Measurements from ENCODE around the gene ATP12A.
"Not testable (repeated sequence)": the region's sequence is repeated elsewhere in the genome, so short reads cannot be mapped to it uniquely, and the experiment has no call there.

Gene ATP12A

GRCh38 chr13:24692561-24692960, 12.4 kb downstream of the ATP12A start:
- no peak for DNase-seq

DNA sequence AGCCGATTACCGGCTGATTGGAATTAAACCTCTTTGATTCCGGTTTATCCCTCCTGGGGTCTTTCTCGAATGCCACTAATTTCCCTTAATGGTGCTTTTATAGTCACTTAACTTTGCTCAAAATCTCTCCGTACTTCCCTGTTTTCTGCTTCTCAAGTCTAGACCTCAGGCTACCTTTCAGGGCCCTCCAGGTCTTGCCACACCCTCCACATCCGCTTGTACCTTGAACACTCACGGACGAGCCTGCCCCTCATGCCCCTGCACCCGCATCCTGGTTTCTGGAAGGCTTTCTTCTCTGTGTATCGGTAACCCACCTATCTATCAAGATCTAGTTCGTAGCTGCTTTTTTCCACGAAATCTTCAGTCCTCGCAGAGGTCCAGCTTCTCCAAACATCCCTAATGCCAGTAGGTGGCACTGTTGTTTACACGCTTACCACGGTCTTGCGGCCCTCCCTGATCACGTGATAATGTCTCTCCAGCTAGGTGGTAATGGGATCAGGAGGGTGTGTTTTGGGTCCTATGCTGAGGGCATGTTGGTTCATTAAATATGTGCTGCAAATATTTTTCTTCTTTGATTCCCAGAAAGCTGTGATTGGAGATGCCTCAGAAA, 13.8 kb downstream of the ATP12A start:
- DNase-seq, result peak; percentile 19

GRCh38 chr13:24694907-24695306, 14.7 kb downstream of the ATP12A start:
- DNase-seq, result no peak

GRCh38 chr13:24698686-24699085, 18.5 kb downstream of the ATP12A start:
- DNase-seq, result no peak

DNA sequence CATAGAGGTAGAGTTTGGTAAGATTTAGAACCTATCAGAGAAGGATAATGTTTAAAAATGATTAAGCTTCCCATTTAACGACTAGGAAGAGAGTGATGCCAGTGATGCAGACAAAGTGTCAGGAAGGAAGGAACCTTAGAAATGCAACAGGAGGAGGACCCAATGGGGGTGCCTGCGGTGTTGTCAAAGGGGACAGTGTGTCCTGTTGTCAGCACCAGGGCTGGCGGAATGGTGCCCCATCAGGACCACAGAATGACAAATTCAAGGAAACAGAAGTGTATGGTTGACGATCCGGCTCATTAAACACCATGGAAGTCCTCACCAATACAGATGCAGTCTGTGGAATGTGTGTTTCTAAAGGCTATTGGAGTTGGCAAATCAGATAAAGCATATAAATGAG, 19.3 kb downstream of the ATP12A start:
- DNase-seq, result no peak

DNA sequence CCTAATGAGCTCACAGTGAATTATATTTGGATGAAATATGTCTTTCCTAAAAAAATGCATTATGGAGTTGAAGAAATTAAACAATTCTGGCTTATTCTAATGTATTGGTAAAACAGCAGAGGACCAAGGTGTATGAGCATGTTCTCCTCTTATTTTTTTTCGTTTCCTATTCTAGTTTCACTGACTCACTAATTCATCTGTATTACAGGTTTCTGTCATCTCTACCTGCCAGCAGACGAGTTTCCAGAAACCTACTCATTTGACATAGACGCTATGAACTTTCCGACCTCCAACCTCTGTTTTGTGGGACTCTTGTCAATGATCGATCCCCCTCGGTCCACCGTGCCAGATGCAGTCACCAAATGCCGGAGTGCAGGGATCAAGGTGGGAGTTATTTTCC, 20.3 kb downstream of the ATP12A start:
- no peak for DNase-seq

- no peak for DNase-seq
These were observed 26.8 kb downstream of the ATP12A start for GRCh38 chr13:24706886-24707585.

- DNase-seq, result peak; percentile 48
These were observed 29.1 kb downstream of the ATP12A start for GRCh38 chr13:24709186-24709913.

DNA sequence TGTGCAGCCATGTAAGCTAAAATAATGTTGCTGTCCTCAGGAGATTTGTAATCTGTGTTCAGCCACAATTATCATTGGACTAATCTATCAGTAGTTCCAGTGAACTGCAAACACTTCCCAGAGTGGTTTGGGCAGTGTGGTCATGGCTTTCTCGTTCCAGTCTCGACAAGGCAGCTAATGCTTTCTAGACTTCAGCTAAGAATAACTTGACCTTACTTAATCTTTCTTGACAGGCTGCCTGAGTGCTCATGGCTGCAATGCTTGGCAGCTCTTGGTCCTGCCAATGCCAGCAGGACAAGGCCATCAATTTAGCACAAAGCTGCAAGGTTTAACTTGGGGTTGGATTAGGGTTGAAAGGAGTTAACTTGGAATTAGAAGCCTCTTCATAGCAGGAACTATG, 32.8 kb downstream of the ATP12A start:
- DNase-seq, result no peak

- DNase-seq, result no peak
These were observed 35.8 kb downstream of the ATP12A start for GRCh38 chr13:24716011-24716410.

DNA sequence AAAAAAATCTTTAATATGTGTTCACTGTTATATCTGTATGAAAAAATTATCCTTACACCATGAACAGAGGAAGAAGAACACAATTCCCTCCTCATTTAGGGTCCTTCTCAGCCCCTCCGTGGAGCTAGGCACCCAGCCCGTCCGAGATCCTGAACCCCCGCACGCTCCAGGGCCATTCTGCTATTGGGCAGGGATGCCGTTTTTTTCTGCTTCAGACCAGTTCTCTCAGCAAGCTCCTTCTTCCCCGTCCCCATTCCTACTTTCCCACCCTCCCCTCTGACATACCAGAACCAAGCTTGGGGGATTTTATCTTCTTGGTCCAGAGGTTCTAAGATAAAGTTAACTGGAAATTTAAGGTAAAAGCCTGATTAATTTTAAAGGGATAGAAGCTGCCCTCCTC, 36.2 kb downstream of the ATP12A start:
- no peak for DNase-seq

- no peak for DNase-seq
These were observed 37.0 kb downstream of the ATP12A start for GRCh38 chr13:24717217-24717616.

DNA sequence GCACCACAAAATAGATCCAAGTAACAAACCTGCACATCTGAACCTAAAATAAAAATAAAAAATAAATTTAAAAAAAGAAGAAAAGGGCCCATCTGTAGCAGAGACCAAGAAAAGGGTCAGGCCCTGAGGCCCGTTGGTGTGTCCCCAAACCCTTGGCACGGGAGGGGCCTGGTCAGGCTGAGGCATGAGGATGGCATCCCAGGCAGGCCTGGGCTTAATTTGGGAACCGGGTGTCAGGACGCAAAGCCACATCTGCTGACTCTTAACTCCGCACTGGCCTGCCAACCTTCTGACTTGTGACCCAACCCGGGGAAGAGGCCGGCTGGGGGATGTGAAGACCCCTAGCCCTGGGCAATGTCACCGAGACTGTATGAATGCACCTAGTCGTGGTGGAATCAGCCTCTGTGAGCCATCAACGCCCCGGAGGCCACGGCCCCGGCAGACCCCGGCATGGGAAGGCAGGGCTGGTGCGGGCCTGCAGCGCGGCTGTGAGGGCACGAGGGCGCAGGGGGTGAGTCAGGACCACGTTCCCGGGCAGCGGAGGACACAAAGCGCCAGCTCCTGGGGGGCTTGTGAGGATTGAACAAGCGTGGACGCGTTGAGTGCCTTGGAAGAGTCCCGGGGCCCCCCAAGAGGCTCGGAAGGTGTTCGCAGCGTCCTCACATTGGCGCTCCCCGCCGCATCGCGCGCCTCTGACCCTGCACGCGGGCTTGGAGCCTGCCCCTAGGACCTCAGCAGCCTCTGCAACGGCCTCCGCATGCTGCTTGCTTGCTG, 38.2 kb downstream of the ATP12A start:
- DNase-seq, result no peak

DNA sequence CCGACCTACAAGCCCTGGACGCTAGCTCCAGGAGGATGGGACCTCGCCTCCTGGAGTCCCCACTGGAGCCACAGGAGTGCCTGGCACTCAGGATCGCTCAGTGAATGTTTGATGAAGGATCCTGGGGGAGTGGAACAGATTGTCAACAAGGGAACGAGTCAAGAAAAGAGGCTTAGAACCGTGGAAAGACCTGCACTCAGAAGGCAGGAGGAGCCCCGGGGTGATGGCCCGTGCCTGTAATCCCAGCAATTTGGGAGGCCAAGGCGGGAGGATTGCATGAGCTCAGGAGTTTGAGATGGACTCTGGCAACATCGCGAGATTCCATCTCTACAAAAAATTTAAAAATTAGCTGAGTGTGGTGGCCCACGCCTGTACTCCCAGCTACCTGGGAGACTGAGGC, 38.9 kb downstream of the ATP12A start:
- DNase-seq, result no peak

- no peak for DNase-seq
These were observed 43.0 kb downstream of the ATP12A start for GRCh38 chr13:24723206-24723605.

GRCh38 chr13:24724714-24725113, 44.5 kb downstream of the ATP12A start:
- no peak for DNase-seq

GRCh38 chr13:24725379-24725778, 45.2 kb downstream of the ATP12A start:
- no peak for DNase-seq

GRCh38 chr13:24727731-24728601, 47.8 kb downstream of the ATP12A start:
- peak; percentile 67 for DNase-seq

DNA sequence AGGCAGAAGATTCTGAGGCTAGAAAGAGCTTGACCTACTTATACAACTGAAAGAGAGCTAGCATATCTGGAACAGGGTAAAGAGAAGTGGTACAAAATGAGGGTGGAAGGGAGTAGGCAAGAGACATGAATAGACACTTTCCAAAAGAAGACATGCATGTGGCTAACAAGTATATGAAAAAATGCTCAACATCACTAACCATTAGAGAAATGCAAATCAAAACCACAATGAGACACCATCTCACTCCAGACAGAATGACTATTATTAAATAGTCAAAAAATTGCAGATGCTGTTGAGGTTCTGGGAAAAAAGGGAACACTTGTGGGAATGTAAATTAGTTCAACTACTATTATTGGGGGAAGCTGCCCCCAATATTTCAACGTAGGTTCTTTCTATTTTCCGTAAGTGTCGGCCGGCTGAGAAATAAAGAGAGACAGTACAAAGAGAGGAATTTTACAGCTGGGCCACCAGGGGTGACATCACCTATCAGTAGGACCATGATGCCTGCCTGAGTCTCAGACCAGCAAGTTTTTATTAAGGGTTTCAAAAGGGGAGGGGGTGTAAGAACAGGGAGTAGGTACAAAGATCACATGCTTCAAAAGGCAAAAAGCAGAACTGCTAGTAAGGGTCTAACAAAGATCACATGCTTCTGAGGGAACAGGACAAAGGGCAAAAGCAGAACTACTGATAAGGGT, 50.8 kb downstream of the ATP12A start:
- DNase-seq, result not testable (repeated sequence)

GRCh38 chr13:24734950-24735349, 54.7 kb downstream of the ATP12A start:
- no peak for DNase-seq

DNA sequence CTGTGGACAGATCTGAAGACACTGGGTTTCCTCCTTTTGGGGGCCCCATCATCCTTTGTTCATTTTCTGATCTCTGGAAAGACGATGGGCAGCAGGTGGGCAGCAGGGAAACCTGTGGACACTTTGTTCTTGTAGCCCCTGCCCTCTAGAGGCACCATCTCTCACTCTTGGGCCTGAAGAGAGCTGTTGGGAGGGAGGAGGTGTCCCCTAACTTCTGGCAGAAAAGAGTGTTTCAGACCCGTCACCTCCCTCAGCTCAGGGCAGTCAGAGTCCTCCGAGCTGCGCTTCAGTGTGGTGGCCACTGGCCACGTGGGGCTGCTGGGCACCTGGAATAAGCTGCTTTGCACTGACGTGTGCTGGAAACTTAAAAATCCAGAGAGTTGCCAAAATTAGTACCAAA, 56.8 kb downstream of the ATP12A start:
- DNase-seq, result no peak

GRCh38 chr13:24738366-24738847, 58.2 kb downstream of the ATP12A start:
- DNase-seq, result no peak

Data from activated gamma-delta T cell treated with Interleukin-2 at 50 U/mL for 16 hours (primary cell).